Omental fat pad (tissue), 4 donors: ENCODE data around the gene BRICD5. TPM values are rescaled to one million over a fixed set of nuclear protein-coding genes. Genes with fewer than 3 reads are reported as not detected.

Source experiments
- ATAC-seq: fragments of 150-250 bp; one replicate; pipeline ENCODE4 v1.9.1; 2016; ENCODE audit warnings: mild to moderate bottlenecking, moderate library complexity; ENCODE audit not compliant: low FRiP score
- DNase-seq: peaks from one replicate; pipeline ENCODE4 v3.0.0-alpha.2; 2019; ENCODE audit warnings: low spot score
- total RNA-seq, 4 donors: library from RNA; depleted of rRNA; stranded (reverse); fragments of >200 nt; gene quantifications; one replicate each; pipeline ENCODE4 v1.1.0, GENCODE V29; 2016
- TF ChIP-seq, protein P1 (sequence below), 3 donors: fragments of 450-650 bp; IDR thresholded peaks; one replicate each; pipeline ENCODE4 v1.5.1; 2016 to 2017; ENCODE audit warnings: antibody characterized with exemption in 3 of 3, mild to moderate bottlenecking in 3 of 3, moderate library complexity in 2 of 3

Gene BRICD5
- total RNA-seq, 4 donors from 2014 or later, result 1.5 to 10.1 (median 4.3) TPM

DNA sequence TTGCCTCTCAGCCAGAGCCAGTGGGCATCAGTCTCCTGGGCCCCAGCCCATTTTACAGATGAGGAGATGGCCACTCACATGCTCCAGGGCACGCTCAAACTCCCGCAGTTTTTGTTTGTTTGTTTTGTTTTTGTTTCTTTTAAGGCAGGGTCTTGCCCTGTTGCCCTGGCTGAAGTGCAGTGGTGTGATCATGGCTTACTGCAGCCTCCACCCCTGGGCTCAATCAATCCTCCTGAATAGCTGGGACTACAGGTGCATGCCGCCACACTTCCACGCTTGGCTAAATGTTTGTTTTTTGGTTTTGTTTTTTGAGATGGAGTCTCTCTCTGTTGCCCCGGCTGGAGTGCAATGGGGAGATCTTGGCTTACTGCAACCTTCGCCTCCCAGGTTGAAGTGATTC, 16.3 kb upstream of the BRICD5 start:
- TF ChIP-seq, protein P1, sequence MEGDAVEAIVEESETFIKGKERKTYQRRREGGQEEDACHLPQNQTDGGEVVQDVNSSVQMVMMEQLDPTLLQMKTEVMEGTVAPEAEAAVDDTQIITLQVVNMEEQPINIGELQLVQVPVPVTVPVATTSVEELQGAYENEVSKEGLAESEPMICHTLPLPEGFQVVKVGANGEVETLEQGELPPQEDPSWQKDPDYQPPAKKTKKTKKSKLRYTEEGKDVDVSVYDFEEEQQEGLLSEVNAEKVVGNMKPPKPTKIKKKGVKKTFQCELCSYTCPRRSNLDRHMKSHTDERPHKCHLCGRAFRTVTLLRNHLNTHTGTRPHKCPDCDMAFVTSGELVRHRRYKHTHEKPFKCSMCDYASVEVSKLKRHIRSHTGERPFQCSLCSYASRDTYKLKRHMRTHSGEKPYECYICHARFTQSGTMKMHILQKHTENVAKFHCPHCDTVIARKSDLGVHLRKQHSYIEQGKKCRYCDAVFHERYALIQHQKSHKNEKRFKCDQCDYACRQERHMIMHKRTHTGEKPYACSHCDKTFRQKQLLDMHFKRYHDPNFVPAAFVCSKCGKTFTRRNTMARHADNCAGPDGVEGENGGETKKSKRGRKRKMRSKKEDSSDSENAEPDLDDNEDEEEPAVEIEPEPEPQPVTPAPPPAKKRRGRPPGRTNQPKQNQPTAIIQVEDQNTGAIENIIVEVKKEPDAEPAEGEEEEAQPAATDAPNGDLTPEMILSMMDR (IDR thresholded peaks at IDR 0.05), result no peak
- no peak for ATAC-seq
- DNase-seq, result no peak

DNA sequence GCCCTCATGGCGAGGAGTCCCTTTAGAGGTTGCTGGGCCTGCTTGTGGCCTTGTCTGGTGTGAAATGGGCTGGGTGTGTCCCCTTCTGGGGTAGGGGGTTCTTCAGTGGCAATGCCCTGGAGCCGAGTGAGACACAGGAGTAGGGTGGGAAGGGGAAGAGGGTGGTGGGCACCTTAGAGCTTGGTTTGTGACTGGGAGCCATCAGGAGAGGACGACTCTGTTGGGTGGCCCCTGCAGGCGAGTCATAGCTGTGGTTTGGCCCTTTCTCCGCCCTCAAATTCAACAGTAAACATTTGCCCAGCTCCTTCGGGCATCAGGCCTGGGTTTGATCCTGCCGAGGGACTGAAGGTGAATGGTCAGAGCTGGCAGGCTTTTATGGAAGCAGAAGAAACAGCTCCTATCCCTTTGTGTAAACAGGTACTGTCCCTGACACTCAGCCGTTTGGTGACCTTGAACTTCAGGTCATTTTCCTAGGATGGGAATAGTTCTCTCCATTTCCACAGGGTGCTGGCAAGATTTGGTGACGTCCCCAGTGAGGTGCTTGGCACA, 15.7 kb upstream of the BRICD5 start:
- ATAC-seq, result no peak
- DNase-seq, result no peak
- TF ChIP-seq, protein P1 (IDR thresholded peaks at IDR 0.05), result no peak

DNA sequence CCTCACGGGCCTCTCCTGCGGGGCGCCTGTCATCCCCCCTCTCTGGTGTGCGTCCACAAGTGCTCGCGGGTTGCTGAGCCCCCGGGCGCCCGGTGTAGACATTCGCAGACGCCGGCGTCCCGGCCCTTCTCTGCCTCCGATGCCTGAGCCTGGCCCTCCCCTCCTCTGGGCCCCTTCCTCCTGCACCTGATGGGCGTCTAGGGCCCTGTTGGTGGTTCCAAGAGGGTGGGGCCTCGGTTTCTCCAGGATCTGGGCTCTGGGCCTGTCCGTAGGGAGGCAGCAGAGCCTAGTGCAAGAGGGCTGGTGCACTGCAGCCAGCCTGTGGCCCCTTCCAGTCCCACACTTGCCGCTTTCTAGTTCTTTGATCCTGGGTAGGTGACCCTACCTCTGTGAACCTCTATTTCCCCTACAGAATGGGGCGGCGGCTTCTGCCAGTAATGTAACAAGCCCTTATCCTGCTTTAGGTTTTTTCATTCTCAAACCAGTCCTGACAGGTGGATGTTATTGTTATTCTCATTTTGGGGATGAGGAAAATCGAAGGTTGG, 13.4 kb upstream of the BRICD5 start:
- DNase-seq (no peak), ATAC-seq (peak; percentile 22)
- TF ChIP-seq, protein P1 (IDR thresholded peaks at IDR 0.05), result no peak

DNA sequence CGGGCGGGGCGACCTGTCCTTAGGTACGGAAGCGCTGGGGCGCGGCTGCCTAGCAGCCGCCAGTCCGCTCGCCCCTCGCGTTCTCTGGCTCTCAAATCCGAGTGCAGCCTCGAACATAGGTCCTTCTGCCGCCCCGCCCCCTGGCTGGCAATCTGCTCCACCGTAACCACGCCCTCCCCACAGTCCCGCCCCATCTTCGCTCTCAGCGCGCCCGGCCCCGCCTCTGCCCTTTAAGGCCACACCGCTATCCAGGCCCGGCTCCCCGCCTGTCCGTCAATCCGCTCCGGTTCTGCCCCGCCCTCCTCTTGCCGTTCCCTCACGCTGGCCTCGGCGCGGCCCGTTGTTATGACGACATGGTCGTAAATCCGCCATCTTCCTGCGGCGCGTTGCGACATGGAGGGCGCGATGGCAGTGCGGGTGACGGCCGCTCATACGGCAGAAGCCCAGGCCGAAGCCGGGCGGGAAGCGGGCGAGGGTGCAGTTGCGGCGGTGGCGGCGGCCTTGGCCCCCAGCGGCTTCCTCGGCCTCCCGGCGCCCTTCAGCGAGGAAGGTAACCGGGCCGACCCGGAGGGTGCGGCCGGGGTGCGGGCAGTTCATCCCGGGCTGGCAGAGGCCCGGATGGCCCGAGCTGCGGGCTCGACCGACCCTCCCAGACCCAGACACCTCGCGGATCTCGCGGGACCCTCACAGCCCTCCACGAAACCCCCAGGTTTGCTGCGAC, 12.7 kb upstream of the BRICD5 start, which contains the start of gene E4F1:
Gene E4F1, plus strand, starts transcription at position 371 of the 721 bp plus-strand sequence. Its CDS starts 23 bp downstream, at position 394.
- TF ChIP-seq, protein P1 (IDR thresholded peaks at IDR 0.05), result no peak
- ATAC-seq (peak; percentile 99), DNase-seq (peak; percentile 95)

DNA sequence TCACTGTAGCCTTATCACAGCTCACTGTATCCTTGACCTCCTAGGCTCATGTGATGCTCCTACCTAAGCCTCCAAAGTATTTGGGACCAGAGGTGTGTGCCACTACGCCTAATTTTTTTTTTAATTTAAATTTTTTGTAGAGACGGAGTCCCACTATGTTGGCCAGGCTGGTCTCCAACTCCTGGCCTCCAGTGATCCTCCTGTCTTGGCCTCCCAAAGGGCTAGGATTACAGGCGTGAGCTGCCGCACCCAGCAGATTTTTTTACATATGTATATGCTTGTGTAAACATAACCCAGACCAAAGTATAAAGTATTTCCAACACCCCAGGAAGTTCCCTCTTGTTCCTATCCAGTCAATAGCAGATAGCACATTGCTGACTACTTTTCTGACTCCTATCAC, 5.7 kb upstream of the BRICD5 start:
- DNase-seq, result no peak

DNA sequence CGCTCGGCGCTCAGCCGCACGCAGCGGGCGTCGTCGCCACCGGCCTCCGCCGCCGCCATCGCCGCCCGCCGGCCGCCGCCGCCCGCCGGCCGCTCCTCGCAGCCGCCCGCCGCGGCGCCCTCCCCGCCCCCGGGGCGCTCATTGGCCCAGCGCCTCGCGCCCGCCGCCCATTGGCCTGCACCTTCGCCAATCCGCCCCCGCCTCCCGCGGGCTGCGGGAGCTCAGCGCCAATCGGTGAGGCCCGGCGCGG, 4.0 kb upstream of the BRICD5 start, which contains the start of gene PGP:
Gene PGP, minus strand, starts transcription at position 122 of the 250 bp plus-strand sequence. Its CDS starts 63 bp downstream, at position 59.
- ATAC-seq (peak; percentile 94), DNase-seq (no peak)
- TF ChIP-seq, protein P1 (IDR thresholded peaks at IDR 0.05), result no peak

More for the DNA sequence above, 5.7 kb upstream of the BRICD5 start:
- TF ChIP-seq, protein P1 (IDR thresholded peaks at IDR 0.05), result no peak
- no peak for ATAC-seq
